ENCODE data around the gene PLXNB1.

Gene PLXNB1

DNA sequence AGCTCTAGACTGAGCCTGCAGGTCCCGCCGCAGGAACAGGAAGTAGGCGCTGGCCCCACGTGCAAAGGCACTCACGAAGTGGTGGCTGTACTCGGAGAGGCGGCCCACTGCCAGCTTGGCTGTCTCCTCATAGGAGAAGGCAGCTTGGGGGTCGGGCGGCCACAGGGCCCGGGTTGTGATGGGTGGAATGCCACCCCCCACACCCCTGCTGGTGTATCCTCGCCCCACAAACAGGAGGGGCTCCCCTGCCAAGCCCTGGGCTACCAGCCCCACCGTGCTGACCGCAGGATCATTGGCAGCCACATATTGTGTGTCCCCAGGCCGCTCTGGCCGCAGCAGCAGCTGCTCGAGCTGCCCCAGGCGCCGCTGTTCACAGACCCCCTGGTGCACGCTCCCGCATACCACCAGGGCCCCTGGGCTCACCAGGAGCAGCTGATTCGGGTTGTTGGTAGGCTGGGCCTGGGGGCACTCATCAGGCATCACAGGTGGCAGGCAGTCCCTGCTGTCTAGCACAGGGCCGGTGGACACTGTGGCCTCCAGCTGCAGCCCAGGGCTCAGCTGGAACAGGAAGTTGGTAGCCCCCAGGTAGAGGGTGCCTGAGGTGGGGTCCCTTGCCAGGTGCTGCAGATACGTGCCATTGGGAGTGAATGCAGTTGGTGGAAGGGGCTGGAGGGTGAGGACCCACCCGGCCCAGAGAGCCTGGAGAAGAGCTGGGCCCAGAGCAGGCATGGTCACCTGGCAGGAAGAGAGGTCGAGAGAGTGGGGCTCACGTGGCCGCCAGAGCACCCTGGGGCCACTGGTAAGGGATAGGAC is 5.8 kb downstream of the PLXNB1 start:
- Mint-ChIP-seq H3K27ac (peak overlapping the region; percentile 9), H3K9me3 (no peaks in the 10 kb centered on the region), H3K27me3 (peaks cover 19% of the 10 kb centered on the region), H3K4me1 (ENCODE audit: low read depth) (no peaks in the 10 kb centered on the region), H3K4me3 (no peak overlapping the region), H3K36me3 (ENCODE audit: low read depth) (no peaks in the 10 kb centered on the region)
- intact Hi-C loops (cut with micrococcal nuclease) = no loop called here

GRCh38 chr3:48423241-48423882 is 6.5 kb downstream of the PLXNB1 start:
- Mint-ChIP-seq H3K27me3 (peaks cover 18% of the 10 kb centered on the region), H3K36me3 (ENCODE audit: low read depth) (no peaks in the 10 kb centered on the region), H3K4me1 (ENCODE audit: low read depth) (no peaks in the 10 kb centered on the region), H3K27ac (no peak overlapping the region), H3K9me3 (no peaks in the 10 kb centered on the region), H3K4me3 (no peak overlapping the region)
- intact Hi-C loops (cut with micrococcal nuclease) = no loop called here

GRCh38 chr3:48422681-48423080 is 7.2 kb downstream of the PLXNB1 start:
- Mint-ChIP-seq H3K27me3 (peaks cover 11% of the 10 kb centered on the region), H3K9me3 (no peaks in the 10 kb centered on the region), H3K36me3 (ENCODE audit: low read depth) (no peaks in the 10 kb centered on the region), H3K4me3 (no peak overlapping the region), H3K27ac (no peak overlapping the region), H3K4me1 (ENCODE audit: low read depth) (no peaks in the 10 kb centered on the region)
- intact Hi-C loops (cut with micrococcal nuclease) = no loop called here

GRCh38 chr3:48422272-48422671 is 7.6 kb downstream of the PLXNB1 start:
- Mint-ChIP-seq H3K4me1 (ENCODE audit: low read depth) (no peaks in the 10 kb centered on the region), H3K4me3 (no peak overlapping the region)

DNA sequence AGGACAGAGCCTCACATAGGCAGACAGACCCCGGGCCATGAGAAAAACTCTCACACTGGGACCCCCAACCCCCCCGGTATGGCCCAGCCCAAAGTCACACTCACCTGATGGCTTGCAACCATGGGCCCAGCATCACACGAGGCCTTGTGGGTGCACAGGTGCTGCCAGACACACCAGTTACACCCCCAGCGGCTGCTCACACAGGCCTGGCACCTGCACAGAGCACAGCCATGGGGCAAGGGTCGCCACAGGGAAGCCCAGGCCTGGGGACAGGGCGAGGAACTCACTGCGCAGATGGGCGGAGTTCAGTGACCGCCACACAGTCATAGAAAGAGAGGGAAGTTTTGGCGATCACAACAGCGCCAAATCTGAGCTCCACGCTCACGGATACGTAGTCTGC is 9.3 kb downstream of the PLXNB1 start:
- intact Hi-C loops (cut with micrococcal nuclease) = no loop called here
- Mint-ChIP-seq H3K27me3 (peaks cover 2% of the 10 kb centered on the region), H3K9me3 (no peaks in the 10 kb centered on the region), H3K36me3 (ENCODE audit: low read depth) (no peaks in the 10 kb centered on the region), H3K4me3 (no peak overlapping the region), H3K27ac (no peak overlapping the region), H3K4me1 (ENCODE audit: low read depth) (no peaks in the 10 kb centered on the region)

More at GRCh38 chr3:48422272-48422671, 7.6 kb downstream of the PLXNB1 start:
- no peak overlapping the region for H3K27ac Mint-ChIP-seq
- intact Hi-C loops (cut with micrococcal nuclease) = no loop called here
- peaks cover 7% of the 10 kb centered on the region for H3K27me3 Mint-ChIP-seq
- H3K36me3 Mint-ChIP-seq (ENCODE audit: low read depth) = no peaks in the 10 kb centered on the region
- no peaks in the 10 kb centered on the region for H3K9me3 Mint-ChIP-seq

DNA sequence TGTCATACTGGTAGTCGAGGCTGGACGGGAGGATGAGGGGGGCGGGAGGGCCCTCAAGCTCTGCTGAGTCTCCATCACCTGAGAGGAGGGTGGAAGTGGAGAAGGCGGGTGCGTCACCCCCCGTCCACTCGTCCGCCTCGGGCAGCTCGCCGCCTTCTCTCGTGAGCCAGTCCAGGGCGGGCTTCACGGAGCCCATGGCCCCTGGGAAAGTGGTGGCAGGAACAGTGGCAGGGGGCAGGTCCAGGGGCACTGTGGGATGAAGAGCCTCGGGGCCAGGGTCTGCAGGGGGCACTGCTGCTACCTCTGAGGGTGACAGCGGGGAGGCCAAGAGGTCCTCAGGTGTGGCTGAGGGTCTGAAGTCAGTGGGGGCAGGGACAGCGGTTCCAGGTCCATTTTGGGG is 10.3 kb downstream of the PLXNB1 start:
- intact Hi-C loops (cut with micrococcal nuclease) = no loop called here
- Mint-ChIP-seq H3K36me3 (ENCODE audit: low read depth) (no peaks in the 10 kb centered on the region), H3K27ac (no peak overlapping the region), H3K9me3 (no peaks in the 10 kb centered on the region), H3K4me3 (no peak overlapping the region), H3K4me1 (ENCODE audit: low read depth) (no peaks in the 10 kb centered on the region), H3K27me3 (peaks cover 2% of the 10 kb centered on the region)

- Mint-ChIP-seq H3K36me3 (ENCODE audit: low read depth) (no peaks in the 10 kb centered on the region), H3K9me3 (no peaks in the 10 kb centered on the region), H3K4me3 (no peak overlapping the region), H3K4me1 (ENCODE audit: low read depth) (no peaks in the 10 kb centered on the region), H3K27ac (no peak overlapping the region), H3K27me3 (no peaks in the 10 kb centered on the region)
- intact Hi-C loops (cut with micrococcal nuclease) = no loop called here
Measured at GRCh38 chr3:48419149-48419548, 10.7 kb downstream of the PLXNB1 start.

GRCh38 chr3:48418651-48419050 is 11.2 kb downstream of the PLXNB1 start:
- no peaks in the 10 kb centered on the region for H3K36me3 Mint-ChIP-seq (ENCODE audit: low read depth)
- H3K27ac Mint-ChIP-seq = no peak overlapping the region
- no peaks in the 10 kb centered on the region for H3K9me3 Mint-ChIP-seq
- no peak overlapping the region for H3K4me3 Mint-ChIP-seq
- H3K4me1 Mint-ChIP-seq (ENCODE audit: low read depth) = no peaks in the 10 kb centered on the region
- intact Hi-C loops (cut with micrococcal nuclease) = no loop called here
- no peaks in the 10 kb centered on the region for H3K27me3 Mint-ChIP-seq

GRCh38 chr3:48418140-48418539 is 11.7 kb downstream of the PLXNB1 start:
- Mint-ChIP-seq H3K27me3 (no peaks in the 10 kb centered on the region), H3K4me1 (ENCODE audit: low read depth) (no peaks in the 10 kb centered on the region), H3K27ac (no peak overlapping the region), H3K4me3 (no peak overlapping the region), H3K36me3 (ENCODE audit: low read depth) (no peaks in the 10 kb centered on the region), H3K9me3 (no peaks in the 10 kb centered on the region)
- intact Hi-C loops (cut with micrococcal nuclease) = no loop called here

DNA sequence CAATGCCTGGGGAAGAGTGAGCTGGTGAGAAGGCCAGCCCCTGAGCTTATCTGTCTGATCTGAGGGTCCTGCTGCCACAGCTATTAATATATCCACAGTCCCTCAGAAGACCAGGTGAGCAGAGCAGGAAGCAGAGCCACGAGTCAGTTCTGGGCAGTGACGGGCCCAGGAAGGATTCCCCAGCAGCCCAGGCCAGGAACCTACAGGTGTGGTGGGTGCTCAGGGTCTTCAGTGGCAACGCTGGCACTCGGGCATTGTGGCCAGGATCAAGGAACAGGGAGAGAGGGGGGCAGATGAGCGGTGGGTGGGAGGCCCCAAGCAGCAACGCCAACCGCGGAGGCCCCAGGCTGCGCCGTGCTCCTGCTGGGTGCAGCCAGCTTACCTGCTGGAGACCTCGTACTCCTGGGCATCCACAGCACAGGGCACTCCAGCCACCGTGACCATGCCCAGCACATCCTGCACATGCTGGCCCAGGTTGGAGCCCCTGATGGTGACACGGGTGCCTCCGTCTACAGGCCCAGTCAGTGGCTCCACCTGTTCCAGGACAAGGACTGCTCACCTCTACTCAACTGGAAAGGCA is 12.3 kb downstream of the PLXNB1 start:
- intact Hi-C loops (cut with micrococcal nuclease) = no loop called here
- Mint-ChIP-seq H3K9me3 (no peaks in the 10 kb centered on the region), H3K27ac (no peak overlapping the region), H3K4me1 (ENCODE audit: low read depth) (no peaks in the 10 kb centered on the region), H3K36me3 (ENCODE audit: low read depth) (no peaks in the 10 kb centered on the region), H3K27me3 (no peaks in the 10 kb centered on the region), H3K4me3 (no peak overlapping the region)

DNA sequence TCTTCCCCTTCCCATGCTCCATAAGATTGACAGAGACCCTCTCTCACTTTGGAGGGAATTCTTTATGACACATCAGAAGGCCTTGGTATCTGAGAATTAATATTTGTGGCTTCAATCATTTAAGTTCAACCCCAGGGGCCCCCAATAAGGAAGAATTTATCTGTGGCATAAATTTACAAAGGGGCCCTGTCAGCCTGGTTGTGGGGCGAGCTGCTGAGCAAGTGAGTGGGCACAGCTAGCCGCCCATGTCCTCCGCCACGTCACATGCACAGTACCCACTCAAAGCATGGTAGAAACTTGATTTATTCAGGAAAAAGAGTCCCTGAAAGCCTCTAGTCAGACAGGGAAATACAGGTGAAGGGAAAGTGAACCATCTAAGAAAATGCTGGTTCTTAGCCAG is 13.3 kb downstream of the PLXNB1 start:
- Mint-ChIP-seq H3K9me3 (no peaks in the 10 kb centered on the region), H3K27me3 (no peaks in the 10 kb centered on the region), H3K27ac (no peak overlapping the region), H3K4me3 (no peak overlapping the region), H3K4me1 (ENCODE audit: low read depth) (no peaks in the 10 kb centered on the region), H3K36me3 (ENCODE audit: low read depth) (no peaks in the 10 kb centered on the region)
- intact Hi-C loops (cut with micrococcal nuclease) = no loop called here

- H3K36me3 Mint-ChIP-seq (ENCODE audit: low read depth) = no peaks in the 10 kb centered on the region
- no peaks in the 10 kb centered on the region for H3K4me1 Mint-ChIP-seq (ENCODE audit: low read depth)
- no peak overlapping the region for H3K27ac Mint-ChIP-seq
- H3K9me3 Mint-ChIP-seq = no peaks in the 10 kb centered on the region
- no peaks in the 10 kb centered on the region for H3K27me3 Mint-ChIP-seq
- H3K4me3 Mint-ChIP-seq = no peak overlapping the region
- intact Hi-C loops (cut with micrococcal nuclease) = no loop called here
Measured at GRCh38 chr3:48416091-48416505, 13.8 kb downstream of the PLXNB1 start.

GRCh38 chr3:48415251-48415953 is 14.5 kb downstream of the PLXNB1 start:
- H3K27ac Mint-ChIP-seq = no peak overlapping the region
- H3K4me3 Mint-ChIP-seq = no peak overlapping the region
- no peaks in the 10 kb centered on the region for H3K9me3 Mint-ChIP-seq
- intact Hi-C loops (cut with micrococcal nuclease) = no loop called here
- no peaks in the 10 kb centered on the region for H3K36me3 Mint-ChIP-seq (ENCODE audit: low read depth)
- H3K4me1 Mint-ChIP-seq (ENCODE audit: low read depth) = no peaks in the 10 kb centered on the region
- no peaks in the 10 kb centered on the region for H3K27me3 Mint-ChIP-seq
